Naive B cell (primary cell): ENCODE measurements around the gene PTPRH. TPM values are rescaled to one million over a fixed set of nuclear protein-coding genes. Genes with fewer than 3 reads are reported as not detected.

Source experiments
- ATAC-seq, 2 donors: fragments of 150-1000 bp; cut with Tn5 transposase; 2 replicates each; pipeline ENCODE4 v1.10.0; 2021; ENCODE audit warnings: low read depth in 2 of 2, mild to moderate bottlenecking in 2 of 2, moderate library complexity in 2 of 2
- DNase-seq: peaks from one replicate; pipeline ENCODE4 v3.0.0; 2022
- H3K27ac Mint-ChIP-seq, 6 donors: one replicate each; pipeline ENCODE4 v1.8.0; 2020 to 2022; ENCODE audit warnings: mild to moderate bottlenecking in 6 of 6, mixed read lengths in 6 of 6, moderate library complexity in 5 of 6, inconsistent platforms in 2 of 6
- H3K27me3 Mint-ChIP-seq, 3 donors: one replicate each; pipeline ENCODE4 v1.8.0; 2021 to 2022; ENCODE audit warnings: mixed read lengths in 3 of 3, mild to moderate bottlenecking in 1 of 3
- H3K36me3 Mint-ChIP-seq, 2 donors: one replicate each; pipeline ENCODE4 v1.8.0; 2020 to 2022; ENCODE audit warnings: mixed read lengths in 2 of 2, inconsistent platforms in 1 of 2, mild to moderate bottlenecking in 1 of 2
- H3K4me1 Mint-ChIP-seq, 3 donors: one replicate each; pipeline ENCODE4 v1.8.0; 2020 to 2022; ENCODE audit warnings: mixed read lengths in 3 of 3, inconsistent platforms in 1 of 3, mild to moderate bottlenecking in 1 of 3, moderate library complexity in 1 of 3
- H3K4me3 Mint-ChIP-seq, 8 donors: one replicate each; pipeline ENCODE4 v1.8.0; 2020 to 2022; ENCODE audit warnings: mild to moderate bottlenecking in 8 of 8, mixed read lengths in 8 of 8, moderate library complexity in 8 of 8, inconsistent platforms in 2 of 8
- H3K9me3 Mint-ChIP-seq, 7 donors: one replicate each; pipeline ENCODE4 v1.8.0; 2020 to 2022; ENCODE audit warnings: mixed read lengths in 7 of 7, mild to moderate bottlenecking in 5 of 7, inconsistent platforms in 2 of 7, moderate library complexity in 1 of 7
- polyA plus RNA-seq, 6 donors: library from polyadenylated mRNA; unstranded; fragments of 300-500 nt; fragmentation: Illumina TruSeq; gene quantifications; one replicate each; pipeline ENCODE4 v1.2.3, GENCODE V29; 2021; ENCODE audit warnings: low read depth in 6 of 6

PTPRH gene, protein sequence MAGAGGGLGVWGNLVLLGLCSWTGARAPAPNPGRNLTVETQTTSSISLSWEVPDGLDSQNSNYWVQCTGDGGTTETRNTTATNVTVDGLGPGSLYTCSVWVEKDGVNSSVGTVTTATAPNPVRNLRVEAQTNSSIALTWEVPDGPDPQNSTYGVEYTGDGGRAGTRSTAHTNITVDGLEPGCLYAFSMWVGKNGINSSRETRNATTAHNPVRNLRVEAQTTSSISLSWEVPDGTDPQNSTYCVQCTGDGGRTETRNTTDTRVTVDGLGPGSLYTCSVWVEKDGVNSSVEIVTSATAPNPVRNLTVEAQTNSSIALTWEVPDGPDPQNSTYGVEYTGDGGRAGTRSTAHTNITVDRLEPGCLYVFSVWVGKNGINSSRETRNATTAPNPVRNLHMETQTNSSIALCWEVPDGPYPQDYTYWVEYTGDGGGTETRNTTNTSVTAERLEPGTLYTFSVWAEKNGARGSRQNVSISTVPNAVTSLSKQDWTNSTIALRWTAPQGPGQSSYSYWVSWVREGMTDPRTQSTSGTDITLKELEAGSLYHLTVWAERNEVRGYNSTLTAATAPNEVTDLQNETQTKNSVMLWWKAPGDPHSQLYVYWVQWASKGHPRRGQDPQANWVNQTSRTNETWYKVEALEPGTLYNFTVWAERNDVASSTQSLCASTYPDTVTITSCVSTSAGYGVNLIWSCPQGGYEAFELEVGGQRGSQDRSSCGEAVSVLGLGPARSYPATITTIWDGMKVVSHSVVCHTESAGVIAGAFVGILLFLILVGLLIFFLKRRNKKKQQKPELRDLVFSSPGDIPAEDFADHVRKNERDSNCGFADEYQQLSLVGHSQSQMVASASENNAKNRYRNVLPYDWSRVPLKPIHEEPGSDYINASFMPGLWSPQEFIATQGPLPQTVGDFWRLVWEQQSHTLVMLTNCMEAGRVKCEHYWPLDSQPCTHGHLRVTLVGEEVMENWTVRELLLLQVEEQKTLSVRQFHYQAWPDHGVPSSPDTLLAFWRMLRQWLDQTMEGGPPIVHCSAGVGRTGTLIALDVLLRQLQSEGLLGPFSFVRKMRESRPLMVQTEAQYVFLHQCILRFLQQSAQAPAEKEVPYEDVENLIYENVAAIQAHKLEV
- polyA plus RNA-seq, result not detected

GRCh38 chr19:55208880-55209692, at the start of gene PTPRH:
PTPRH (minus strand) TSS chr19:55209501; CDS start chr19:55209433, 68 bp downstream.
- peaks cover 0 to 10% of the 10 kb centered on the region in 2 donors for H3K36me3 Mint-ChIP-seq
- H3K4me3 Mint-ChIP-seq, result peak within 1 kb of the TSS in 1 of 8 donors; percentile 45
- peaks cover 5 to 18% (median 11%) of the 10 kb centered on the region in 7 donors for H3K9me3 Mint-ChIP-seq
- peak within 1 kb of the TSS in 2 of 6 donors; percentile 24 to 72 for H3K27ac Mint-ChIP-seq
- peaks cover 0 to 4% (median 3%) of the 10 kb centered on the region in 3 donors for H3K4me1 Mint-ChIP-seq
- no peak for DNase-seq
- ATAC-seq, result no peak
- H3K27me3 Mint-ChIP-seq, result peaks cover 13 to 66% (median 51%) of the 10 kb centered on the region in 3 donors

- peak overlapping the region; percentile 72 to 98 (median 97) for H3K27ac Mint-ChIP-seq
- ATAC-seq (no peak), DNase-seq (no peak)
- peaks cover 0 to 25% of the 10 kb centered on the region in 2 donors for H3K36me3 Mint-ChIP-seq
- peaks cover 54 to 61% (median 57%) of the 10 kb centered on the region in 3 donors for H3K4me1 Mint-ChIP-seq
- no peaks in the 10 kb centered on the region for H3K27me3 Mint-ChIP-seq
- peak overlapping the region; percentile 92 to 100 (median 94) for H3K4me3 Mint-ChIP-seq
- H3K9me3 Mint-ChIP-seq, result peaks cover 0 to 1% (median 0%) of the 10 kb centered on the region in 7 donors
Measured at GRCh38 chr19:55258476-55258827, 49.2 kb upstream of the PTPRH start.

- H3K27ac Mint-ChIP-seq, result peak overlapping the region; percentile 94 to 100 (median 98)
- H3K4me3 Mint-ChIP-seq, result peak overlapping the region; percentile 87 to 100 (median 98)
- ATAC-seq (no peak), DNase-seq (no peak)
- H3K9me3 Mint-ChIP-seq, result peaks cover 0 to 1% (median 0%) of the 10 kb centered on the region in 7 donors
- peaks cover 61 to 63% (median 62%) of the 10 kb centered on the region in 3 donors for H3K4me1 Mint-ChIP-seq
- H3K27me3 Mint-ChIP-seq, result no peaks in the 10 kb centered on the region
- peaks cover 0 to 25% of the 10 kb centered on the region in 2 donors for H3K36me3 Mint-ChIP-seq
Measured at GRCh38 chr19:55257461-55258420, 48.4 kb upstream of the PTPRH start.

- ATAC-seq (no peak), DNase-seq (no peak)
- H3K27me3 Mint-ChIP-seq, result no peaks in the 10 kb centered on the region
- H3K27ac Mint-ChIP-seq, result peak overlapping the region; percentile 94 to 100 (median 98)
- H3K36me3 Mint-ChIP-seq, result peaks cover 0 to 19% of the 10 kb centered on the region in 2 donors
- H3K4me1 Mint-ChIP-seq, result peaks cover 61 to 70% (median 68%) of the 10 kb centered on the region in 3 donors
- no peaks in the 10 kb centered on the region for H3K9me3 Mint-ChIP-seq
- H3K4me3 Mint-ChIP-seq, result peak overlapping the region; percentile 87 to 100 (median 98)
Measured at GRCh38 chr19:55256562-55257460, 47.5 kb upstream of the PTPRH start.

DNA sequence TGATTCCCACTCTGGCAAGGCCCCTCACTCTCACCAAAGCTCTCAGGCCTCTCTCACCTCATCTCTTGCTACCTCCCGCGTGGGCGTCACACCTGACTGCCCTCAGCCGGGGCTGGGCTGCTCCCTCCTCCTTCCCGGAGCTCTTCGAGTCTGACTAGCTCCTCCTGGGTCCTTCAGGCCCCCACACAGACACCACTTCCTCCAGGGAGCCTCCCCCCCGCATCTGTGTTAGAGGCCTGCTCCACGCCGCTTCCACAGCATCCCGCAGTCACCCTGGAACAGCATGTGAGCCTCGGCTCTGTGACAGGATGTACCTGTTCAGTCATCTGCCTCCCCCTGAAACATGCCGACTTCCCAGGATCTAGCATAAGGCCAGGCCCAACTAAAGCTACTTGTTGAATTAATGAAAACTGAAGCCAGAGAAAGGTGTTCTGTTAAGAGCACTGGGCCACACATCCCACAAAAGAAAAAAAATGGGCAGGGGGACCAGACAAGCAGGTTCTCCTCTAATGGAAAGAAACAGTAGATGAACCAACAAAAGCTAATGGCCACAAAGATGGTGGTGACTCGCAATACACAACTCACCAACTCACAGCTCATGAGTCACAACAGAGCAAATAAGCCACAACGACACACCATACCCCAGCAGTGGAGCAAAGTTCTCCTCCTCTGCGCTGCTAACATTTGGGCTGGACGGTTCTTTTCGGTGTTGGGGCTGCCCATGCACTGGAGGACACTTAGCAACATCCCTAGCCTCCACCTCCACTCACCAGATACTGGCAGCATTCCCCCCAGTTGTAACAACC, 46.5 kb upstream of the PTPRH start:
- no peaks in the 10 kb centered on the region for H3K27me3 Mint-ChIP-seq
- H3K36me3 Mint-ChIP-seq, result peaks cover 0 to 22% of the 10 kb centered on the region in 2 donors
- H3K27ac Mint-ChIP-seq, result peak overlapping the region; percentile 88 to 100 (median 98)
- DNase-seq (peak; percentile 39), ATAC-seq (no peak)
- H3K4me1 Mint-ChIP-seq, result peaks cover 71 to 80% (median 78%) of the 10 kb centered on the region in 3 donors
- H3K4me3 Mint-ChIP-seq, result peak overlapping the region; percentile 87 to 100 (median 98)
- no peaks in the 10 kb centered on the region for H3K9me3 Mint-ChIP-seq

DNA sequence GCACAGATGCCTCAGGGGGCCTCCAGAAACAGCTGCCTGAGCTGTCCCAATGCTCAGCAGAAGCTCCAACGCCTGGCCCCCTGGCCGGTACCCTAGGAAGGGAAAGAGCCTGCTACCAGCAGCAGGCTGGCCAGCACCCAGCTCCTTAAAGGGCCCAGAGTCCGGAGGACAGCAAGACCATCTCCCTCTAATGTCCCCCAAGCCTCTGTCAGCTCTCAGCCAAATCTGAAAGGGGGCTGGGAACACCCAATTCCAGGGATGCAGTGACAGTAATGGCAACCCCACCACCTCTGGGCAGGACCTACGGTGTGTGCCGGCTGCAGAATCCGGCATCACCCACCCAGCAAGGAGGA, 45.3 kb upstream of the PTPRH start:
- Mint-ChIP-seq H3K36me3 (peaks cover 0 to 24% of the 10 kb centered on the region in 2 donors), H3K27me3 (no peaks in the 10 kb centered on the region), H3K4me1 (peaks cover 70 to 85% (median 80%) of the 10 kb centered on the region in 3 donors), H3K9me3 (no peaks in the 10 kb centered on the region), H3K27ac (peak overlapping the region; percentile 95 to 100 (median 99)), H3K4me3 (peak overlapping the region; percentile 87 to 100 (median 98))
- DNase-seq (no peak), ATAC-seq (no peak)

- H3K4me3 Mint-ChIP-seq, result peak overlapping the region; percentile 87 to 100 (median 98)
- peak overlapping the region; percentile 95 to 100 (median 99) for H3K27ac Mint-ChIP-seq
- DNase-seq (peak; percentile 93), ATAC-seq (peak; percentile 75 to 77)
- H3K9me3 Mint-ChIP-seq, result no peaks in the 10 kb centered on the region
- no peaks in the 10 kb centered on the region for H3K27me3 Mint-ChIP-seq
- H3K4me1 Mint-ChIP-seq, result peaks cover 67 to 82% (median 78%) of the 10 kb centered on the region in 3 donors
- H3K36me3 Mint-ChIP-seq, result peaks cover 0 to 19% of the 10 kb centered on the region in 2 donors
Measured at GRCh38 chr19:55253842-55254624, 44.7 kb upstream of the PTPRH start.

GRCh38 chr19:55252760-55253663, 43.7 kb upstream of the PTPRH start:
- H3K4me3 Mint-ChIP-seq, result peak overlapping the region; percentile 87 to 100 (median 98)
- ATAC-seq, result peak in 1 of 2 donors; percentile 0
- H3K9me3 Mint-ChIP-seq, result no peaks in the 10 kb centered on the region
- H3K27ac Mint-ChIP-seq, result peak overlapping the region; percentile 95 to 100 (median 99)
- no peak for DNase-seq
- no peaks in the 10 kb centered on the region for H3K27me3 Mint-ChIP-seq
- H3K36me3 Mint-ChIP-seq, result peaks cover 0 to 12% of the 10 kb centered on the region in 2 donors
- peaks cover 76 to 92% (median 86%) of the 10 kb centered on the region in 3 donors for H3K4me1 Mint-ChIP-seq
